Measurements from ENCODE around the gene CES2.

CES2 gene

GRCh38 chr16:66945939-66946338, 10.6 kb downstream of the CES2 start:
- no peak overlapping the region for H3K9ac ChIP-seq (ENCODE audit: low read length)
- no peaks in the 10 kb centered on the region for H3K9me3 ChIP-seq (ENCODE audit: insufficient read depth, low read length)
- H3K4me3 ChIP-seq (ENCODE audit: low read length) = no peak overlapping the region
- TF ChIP-seq CTCF (IDR thresholded peaks at IDR 0.05; ENCODE audit: low read depth, low read length) = no peak
- TF ChIP-seq EZH2phosphoT487 (IDR thresholded peaks at IDR 0.05; ENCODE audit: low read depth) = no peak
- peaks cover 8% of the 10 kb centered on the region for H3K36me3 ChIP-seq (replicated peaks; ENCODE audit: low read depth, low read length)
- H4K20me1 ChIP-seq (ENCODE audit: insufficient read depth, low read length) = no peaks in the 10 kb centered on the region
- peaks cover 5% of the 10 kb centered on the region; the same call in 1 of the 2 replicates for H3K27me3 ChIP-seq (ENCODE audit: low read depth, low read length)
- H3K4me1 ChIP-seq (ENCODE audit: low read length) = peaks cover 11% of the 10 kb centered on the region
- H3K4me2 ChIP-seq (ENCODE audit: low read length) = no peak overlapping the region
- no peak overlapping the region for H3K27ac ChIP-seq (ENCODE audit: low read length)
- no peaks in the 10 kb centered on the region for H3K79me2 ChIP-seq (ENCODE audit: low read length)
- H2AFZ ChIP-seq (ENCODE audit: low read depth, low read length) = no peak overlapping the region

GRCh38 chr16:66946541-66946940, 11.2 kb downstream of the CES2 start:
- no peak overlapping the region for H3K4me2 ChIP-seq (ENCODE audit: low read length)
- no peak overlapping the region for H3K4me3 ChIP-seq (ENCODE audit: low read length)
- no peaks in the 10 kb centered on the region for H3K79me2 ChIP-seq (ENCODE audit: low read length)
- no peak overlapping the region for H3K27ac ChIP-seq (ENCODE audit: low read length)
- no peak overlapping the region for H3K9ac ChIP-seq (ENCODE audit: low read length)
- H4K20me1 ChIP-seq (ENCODE audit: insufficient read depth, low read length) = no peaks in the 10 kb centered on the region
- TF ChIP-seq CTCF (IDR thresholded peaks at IDR 0.05; ENCODE audit: low read depth, low read length) (no peak), EZH2phosphoT487 (IDR thresholded peaks at IDR 0.05; ENCODE audit: low read depth) (no peak)
- H3K4me1 ChIP-seq (ENCODE audit: low read length) = peaks cover 11% of the 10 kb centered on the region
- peaks cover 8% of the 10 kb centered on the region for H3K36me3 ChIP-seq (replicated peaks; ENCODE audit: low read depth, low read length)
- H3K9me3 ChIP-seq (ENCODE audit: insufficient read depth, low read length) = no peaks in the 10 kb centered on the region
- H3K27me3 ChIP-seq (ENCODE audit: low read depth, low read length) = peaks cover 5% of the 10 kb centered on the region; the same call in 1 of the 2 replicates
- H2AFZ ChIP-seq (ENCODE audit: low read depth, low read length) = 0 out of 2 replicates have a peak overlapping the region, but pooled peaks have one; percentile 42

- no peak for TF ChIP-seq EZH2phosphoT487 (IDR thresholded peaks at IDR 0.05; ENCODE audit: low read depth)
- no peak for TF ChIP-seq CTCF (IDR thresholded peaks at IDR 0.05; ENCODE audit: low read depth, low read length)
- no peak overlapping the region for H3K9ac ChIP-seq (ENCODE audit: low read length)
- peaks cover 11% of the 10 kb centered on the region for H3K4me1 ChIP-seq (ENCODE audit: low read length)
- no peaks in the 10 kb centered on the region for H4K20me1 ChIP-seq (ENCODE audit: insufficient read depth, low read length)
- H3K36me3 ChIP-seq (replicated peaks; ENCODE audit: low read depth, low read length) = peaks cover 6% of the 10 kb centered on the region
- no peaks in the 10 kb centered on the region for H3K79me2 ChIP-seq (ENCODE audit: low read length)
- H2AFZ ChIP-seq (ENCODE audit: low read depth, low read length) = peak overlapping the region; percentile 42; the same call in 1 of the 2 replicates
- H3K4me3 ChIP-seq (ENCODE audit: low read length) = no peak overlapping the region
- H3K9me3 ChIP-seq (ENCODE audit: insufficient read depth, low read length) = no peaks in the 10 kb centered on the region
- peak overlapping the region; percentile 80; the same call in 1 of the 2 replicates for H3K4me2 ChIP-seq (ENCODE audit: low read length)
- H3K27me3 ChIP-seq (ENCODE audit: low read depth, low read length) = peaks cover 5% of the 10 kb centered on the region; the same call in 1 of the 2 replicates
- H3K27ac ChIP-seq (ENCODE audit: low read length) = no peak overlapping the region
These were observed 11.6 kb downstream of the CES2 start for GRCh38 chr16:66946974-66947301.

- peaks cover 11% of the 10 kb centered on the region for H3K4me1 ChIP-seq (ENCODE audit: low read length)
- peak overlapping the region; percentile 78 for H3K4me3 ChIP-seq (ENCODE audit: low read length)
- no peaks in the 10 kb centered on the region for H4K20me1 ChIP-seq (ENCODE audit: insufficient read depth, low read length)
- peak overlapping the region; percentile 86 for H2AFZ ChIP-seq (ENCODE audit: low read depth, low read length)
- H3K9me3 ChIP-seq (ENCODE audit: insufficient read depth, low read length) = no peaks in the 10 kb centered on the region
- peak overlapping the region; percentile 80 for H3K4me2 ChIP-seq (ENCODE audit: low read length)
- peaks cover 5% of the 10 kb centered on the region for H3K36me3 ChIP-seq (replicated peaks; ENCODE audit: low read depth, low read length)
- H3K27ac ChIP-seq (ENCODE audit: low read length) = no peak overlapping the region
- H3K9ac ChIP-seq (ENCODE audit: low read length) = peak overlapping the region; percentile 53
- peaks cover 5% of the 10 kb centered on the region; the same call in 1 of the 2 replicates for H3K27me3 ChIP-seq (ENCODE audit: low read depth, low read length)
- H3K79me2 ChIP-seq (ENCODE audit: low read length) = no peaks in the 10 kb centered on the region
- TF ChIP-seq CTCF (IDR thresholded peaks at IDR 0.05; ENCODE audit: low read depth, low read length) (peak; percentile 89), EZH2phosphoT487 (IDR thresholded peaks at IDR 0.05; ENCODE audit: low read depth) (no peak)
These were observed 12.2 kb downstream of the CES2 start for GRCh38 chr16:66947302-66948065.
